ENCODE data around the gene SDR39U1. TPM values are rescaled to one million over a fixed set of nuclear protein-coding genes. Genes with fewer than 3 reads are reported as not detected.
"Not testable (repeated sequence)": the region's sequence is repeated elsewhere in the genome, so short reads cannot be mapped to it uniquely, and the experiment has no call there.

SDR39U1 gene
- total and polyA plus RNA-seq, 2 experiments from 2014 or later: 34.1 to 99.7 TPM

DNA sequence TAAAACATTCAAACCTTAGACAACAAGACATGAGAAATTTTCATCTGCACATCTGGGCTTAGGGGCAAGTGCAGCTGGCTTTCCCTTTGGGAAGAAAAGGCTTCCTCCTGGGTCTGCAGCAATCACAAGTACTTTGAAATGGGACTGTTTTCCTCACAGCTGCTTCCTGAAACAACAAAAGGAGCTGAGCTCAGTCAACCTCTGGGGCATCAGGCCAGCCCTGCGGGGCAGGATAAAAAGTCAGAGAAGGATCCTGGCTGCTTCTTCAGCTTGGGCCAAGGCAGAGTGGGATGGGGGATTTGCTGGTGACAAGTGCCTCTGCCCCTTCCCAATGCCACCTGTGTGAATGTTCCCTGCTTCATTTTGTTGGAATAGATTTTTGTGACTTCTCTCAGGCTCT lies 16.2 kb upstream of the SDR39U1 start:
- TF ChIP-seq, protein P1, sequence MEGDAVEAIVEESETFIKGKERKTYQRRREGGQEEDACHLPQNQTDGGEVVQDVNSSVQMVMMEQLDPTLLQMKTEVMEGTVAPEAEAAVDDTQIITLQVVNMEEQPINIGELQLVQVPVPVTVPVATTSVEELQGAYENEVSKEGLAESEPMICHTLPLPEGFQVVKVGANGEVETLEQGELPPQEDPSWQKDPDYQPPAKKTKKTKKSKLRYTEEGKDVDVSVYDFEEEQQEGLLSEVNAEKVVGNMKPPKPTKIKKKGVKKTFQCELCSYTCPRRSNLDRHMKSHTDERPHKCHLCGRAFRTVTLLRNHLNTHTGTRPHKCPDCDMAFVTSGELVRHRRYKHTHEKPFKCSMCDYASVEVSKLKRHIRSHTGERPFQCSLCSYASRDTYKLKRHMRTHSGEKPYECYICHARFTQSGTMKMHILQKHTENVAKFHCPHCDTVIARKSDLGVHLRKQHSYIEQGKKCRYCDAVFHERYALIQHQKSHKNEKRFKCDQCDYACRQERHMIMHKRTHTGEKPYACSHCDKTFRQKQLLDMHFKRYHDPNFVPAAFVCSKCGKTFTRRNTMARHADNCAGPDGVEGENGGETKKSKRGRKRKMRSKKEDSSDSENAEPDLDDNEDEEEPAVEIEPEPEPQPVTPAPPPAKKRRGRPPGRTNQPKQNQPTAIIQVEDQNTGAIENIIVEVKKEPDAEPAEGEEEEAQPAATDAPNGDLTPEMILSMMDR (IDR thresholded peaks at IDR 0.05; ENCODE audit: poor library complexity): no peak
- TF ChIP-seq EZH2phosphoT487 (IDR thresholded peaks at IDR 0.05; ENCODE audit: low read depth, severe bottlenecking, unreplicated experiment) (no peak), EZH2 (IDR thresholded peaks at IDR 0.05; ENCODE audit: borderline replicate concordance) (no peak)
- Histone ChIP-seq H4K20me1 (ENCODE audit: insufficient read depth, poor library complexity, severe bottlenecking) (no peaks in the 10 kb centered on the region), H3K9me3 (ENCODE audit: low read depth) (no peaks in the 10 kb centered on the region), H3K4me1 (ENCODE audit: insufficient read depth) (no peaks in the 10 kb centered on the region), H3K79me2 (no peaks in the 10 kb centered on the region), H3K4me3 (no peak overlapping the region), H2AFZ (no peak overlapping the region), H3K4me2 (no peak overlapping the region), H3K27ac (no peak overlapping the region), H3K27me3 (no peaks in the 10 kb centered on the region), H3K9me2 (replicated peaks; ENCODE audit: insufficient read depth) (no peaks in the 10 kb centered on the region), H3K36me3 (replicated peaks; ENCODE audit: insufficient read depth, low read depth) (no peaks in the 10 kb centered on the region)
- DNase-seq (ENCODE audit: low spot score): no peak
- WGBS (ENCODE audit: low lambda C conversion rate, missing lambda C conversion rate): 94% methylated on average over 1 of the region's 1 CpG

DNA sequence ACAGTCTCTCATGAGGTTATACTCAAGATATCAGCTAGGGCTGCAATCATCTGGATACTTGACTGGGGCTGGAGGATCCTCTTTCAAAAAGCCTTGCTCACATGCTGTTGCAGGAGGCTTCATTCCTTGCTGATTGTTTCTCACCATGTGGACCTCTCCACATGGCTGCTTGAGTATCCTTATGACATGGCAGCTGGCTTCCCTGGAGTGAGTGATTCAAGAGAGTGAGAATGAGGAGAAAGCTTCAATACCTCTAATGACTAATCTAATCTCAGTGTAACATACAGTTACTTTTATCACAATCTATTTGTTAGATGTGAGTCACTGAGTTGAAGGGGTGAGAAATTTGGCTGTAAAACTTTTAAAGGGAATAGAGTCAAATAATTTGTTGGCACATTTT lies 14.4 kb upstream of the SDR39U1 start:
- Histone ChIP-seq H3K4me2 (no peak overlapping the region), H3K36me3 (replicated peaks; ENCODE audit: insufficient read depth, low read depth) (no peaks in the 10 kb centered on the region), H2AFZ (no peak overlapping the region), H4K20me1 (ENCODE audit: insufficient read depth, poor library complexity, severe bottlenecking) (no peaks in the 10 kb centered on the region), H3K4me1 (ENCODE audit: insufficient read depth) (no peaks in the 10 kb centered on the region), H3K4me3 (no peak overlapping the region), H3K79me2 (no peaks in the 10 kb centered on the region), H3K27me3 (no peaks in the 10 kb centered on the region), H3K9me3 (ENCODE audit: low read depth) (no peaks in the 10 kb centered on the region), H3K27ac (no peak overlapping the region), H3K9me2 (replicated peaks; ENCODE audit: insufficient read depth) (no peaks in the 10 kb centered on the region)
- TF ChIP-seq, protein P1 (IDR thresholded peaks at IDR 0.05; ENCODE audit: poor library complexity): no peak
- TF ChIP-seq EZH2 (IDR thresholded peaks at IDR 0.05; ENCODE audit: borderline replicate concordance): no peak
- no peak for TF ChIP-seq EZH2phosphoT487 (IDR thresholded peaks at IDR 0.05; ENCODE audit: low read depth, severe bottlenecking, unreplicated experiment)
- DNase-seq (ENCODE audit: low spot score): no peak

- not testable (repeated sequence) for H3K4me2 ChIP-seq; H2AFZ ChIP-seq; H3K9me3 ChIP-seq (ENCODE audit: low read depth); H3K36me3 ChIP-seq (replicated peaks; ENCODE audit: insufficient read depth, low read depth); DNase-seq (ENCODE audit: low spot score); H3K27me3 ChIP-seq; H4K20me1 ChIP-seq (ENCODE audit: insufficient read depth, poor library complexity, severe bottlenecking); H3K9me2 ChIP-seq (replicated peaks; ENCODE audit: insufficient read depth); H3K4me1 ChIP-seq (ENCODE audit: insufficient read depth); H3K4me3 ChIP-seq; H3K79me2 ChIP-seq; H3K27ac ChIP-seq
- 83% methylated on average over 2 of the region's 2 CpGs for WGBS (ENCODE audit: low lambda C conversion rate, missing lambda C conversion rate)
Measured at GRCh38 chr14:24450828-24451227, 8.3 kb upstream of the SDR39U1 start.

DNA sequence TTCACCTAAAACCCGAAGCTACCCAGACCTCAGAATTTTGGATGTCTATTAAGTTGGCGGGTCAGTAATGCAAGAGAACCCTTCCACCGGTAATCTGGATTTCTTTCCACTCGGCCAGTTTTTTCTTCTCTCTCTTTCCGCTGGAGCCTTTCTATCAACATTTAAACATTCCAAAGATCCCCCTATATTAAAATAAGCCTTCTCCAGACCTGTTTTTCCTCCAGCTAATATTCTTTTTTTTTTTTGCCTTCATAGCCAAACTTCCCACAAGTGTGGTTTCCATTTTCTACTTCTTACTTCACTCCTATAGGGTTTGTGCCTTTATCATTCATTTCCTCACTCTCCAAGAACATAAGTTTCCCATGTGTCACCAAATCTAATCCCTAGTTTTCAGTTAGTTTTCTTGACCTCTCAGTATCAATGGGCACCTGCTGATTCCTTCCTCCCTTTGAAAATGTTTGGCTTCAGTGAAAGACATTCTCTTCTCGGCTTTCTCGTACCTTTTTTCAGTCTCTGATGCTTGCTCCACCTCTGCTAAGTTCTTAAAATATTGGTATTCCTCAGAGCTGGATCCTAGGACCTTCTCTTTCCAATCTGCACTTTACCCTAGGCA lies 583 bp upstream of the SDR39U1 start:
- no peaks in the 10 kb centered on the region for H3K9me3 ChIP-seq (ENCODE audit: low read depth)
- peak overlapping the region; percentile 87 for H3K4me2 ChIP-seq
- peaks cover 18% of the 10 kb centered on the region for H3K79me2 ChIP-seq
- peaks cover 7% of the 10 kb centered on the region for H3K4me1 ChIP-seq (ENCODE audit: insufficient read depth)
- H2AFZ ChIP-seq: peak overlapping the region; percentile 74
- H4K20me1 ChIP-seq (ENCODE audit: insufficient read depth, poor library complexity, severe bottlenecking): peaks cover 2% of the 10 kb centered on the region
- WGBS (ENCODE audit: low lambda C conversion rate, missing lambda C conversion rate): 7% methylated on average over 7 of the region's 7 CpGs
- DNase-seq (ENCODE audit: low spot score): no peak
- no peaks in the 10 kb centered on the region for H3K36me3 ChIP-seq (replicated peaks; ENCODE audit: insufficient read depth, low read depth)
- TF ChIP-seq, protein P1 (IDR thresholded peaks at IDR 0.05; ENCODE audit: poor library complexity): no peak
- TF ChIP-seq EZH2phosphoT487 (IDR thresholded peaks at IDR 0.05; ENCODE audit: low read depth, severe bottlenecking, unreplicated experiment) (no peak), EZH2 (IDR thresholded peaks at IDR 0.05; ENCODE audit: borderline replicate concordance) (no peak)
- H3K9me2 ChIP-seq (replicated peaks; ENCODE audit: insufficient read depth): no peaks in the 10 kb centered on the region
- H3K27ac ChIP-seq: peak overlapping the region; percentile 86
- H3K27me3 ChIP-seq: no peaks in the 10 kb centered on the region
- peak overlapping the region; percentile 23 for H3K4me3 ChIP-seq

Data from hepatocyte (in vitro differentiated cells).